Natural killer cell treated with Interleukin-12 subunit alpha and Interleukin-12 subunit beta and Interleukin-15 and Interleukin-18, amount 100 ng/mL, for 72 hours (primary cell): ENCODE results near the gene CEACAM19. TPM values are rescaled to one million over a fixed set of nuclear protein-coding genes. Genes with fewer than 3 reads are reported as not detected.
"Not testable (repeated sequence)": the region's sequence is repeated elsewhere in the genome, so short reads cannot be mapped to it uniquely, and the experiment has no call there.

Experiments
- ATAC-seq, 2 donors: fragments of 150-1000 bp; cut with Tn5 transposase in 1 of 2; sonication (Bioruptor Pico), chemical (Tn5 transposase) in 1 of 2; 2 replicates each; pipeline ENCODE4 v1.10.0; 2021
- DNase-seq: peaks from one replicate; pipeline ENCODE4 v3.0.0; 2022; ENCODE audit warnings: low spot score
- H3K27ac Mint-ChIP-seq, 2 donors: 1 replicate in 1 of 2; 2 replicates in 1 of 2; pipeline ENCODE4 v1.8.0; 2022; ENCODE audit warnings: mixed read lengths in 2 of 2, mild to moderate bottlenecking in 1 of 2, moderate library complexity in 1 of 2
- H3K27me3 Mint-ChIP-seq, 2 donors: 1 replicate in 1 of 2; 2 replicates in 1 of 2; pipeline ENCODE4 v1.8.0; 2022; ENCODE audit warnings: mixed read lengths in 2 of 2
- H3K36me3 Mint-ChIP-seq: one replicate; pipeline ENCODE4 v1.8.0; 2022; ENCODE audit warnings: mixed read lengths
- H3K4me1 Mint-ChIP-seq, 2 donors: 1 replicate in 1 of 2; 2 replicates in 1 of 2; pipeline ENCODE4 v1.8.0; 2022; ENCODE audit warnings: low read depth in 2 of 2, mixed read lengths in 2 of 2, mild to moderate bottlenecking in 1 of 2
- H3K4me3 Mint-ChIP-seq: one replicate; pipeline ENCODE4 v1.8.0; 2022; ENCODE audit warnings: mixed read lengths
- H3K9me3 Mint-ChIP-seq: 2 replicates; pipeline ENCODE4 v1.8.0; 2022; ENCODE audit warnings: mixed read lengths
- total RNA-seq, 2 donors: library from RNA; stranded (reverse); gene quantifications; one replicate each; pipeline ENCODE4 v1.2.3, GENCODE V29; 2022

Gene CEACAM19
- total RNA-seq, 2 donors from 2014 or later, result 1.6 to 1.9 TPM

DNA sequence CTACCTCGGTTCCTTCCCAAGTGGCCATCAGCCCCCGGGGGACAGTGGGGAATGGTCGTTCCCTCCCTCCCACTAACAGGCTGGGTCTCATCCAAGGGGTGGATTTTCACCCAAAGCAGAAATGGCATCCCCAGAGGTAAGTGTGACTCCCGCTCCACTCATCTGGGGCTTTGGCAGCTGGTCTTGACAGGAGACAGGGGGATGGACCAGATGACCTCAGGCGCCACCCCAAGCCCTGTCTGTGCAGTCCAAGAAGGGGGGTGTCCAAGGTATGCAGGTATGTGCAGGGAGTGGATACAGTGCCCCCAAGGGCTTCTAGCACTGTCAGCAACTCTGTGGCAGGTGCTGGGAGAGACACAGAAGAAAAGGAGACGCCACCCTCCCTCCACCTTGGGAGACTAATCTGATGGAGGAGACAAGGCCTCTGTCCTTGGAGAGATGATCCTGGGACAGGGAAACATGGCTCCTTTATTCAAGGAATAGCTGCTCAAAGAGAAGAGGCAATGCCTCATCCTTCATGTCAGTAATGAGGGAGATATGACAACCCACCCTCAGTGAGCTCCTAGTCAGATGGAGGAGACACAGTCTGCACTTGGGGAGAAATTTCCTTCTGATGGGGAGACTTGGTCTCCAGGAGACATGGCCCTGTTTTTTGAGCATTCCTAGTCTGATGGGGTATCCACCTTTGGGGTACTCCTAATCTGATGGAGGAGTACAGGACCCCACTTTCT is 35.4 kb downstream of the CEACAM19 start:
- H3K4me3 Mint-ChIP-seq, result no peak overlapping the region
- H3K9me3 Mint-ChIP-seq, result no peaks in the 10 kb centered on the region
- DNase-seq (no peak), ATAC-seq (peak in 1 of 2 donors; percentile 25)
- H3K4me1 Mint-ChIP-seq, result peaks cover 10 to 13% of the 10 kb centered on the region in 2 donors
- no peak overlapping the region for H3K27ac Mint-ChIP-seq
- no peaks in the 10 kb centered on the region for H3K36me3 Mint-ChIP-seq
- peaks cover 0 to 5% of the 10 kb centered on the region in 2 donors for H3K27me3 Mint-ChIP-seq

GRCh38 chr19:44707794-44708193 is 36.5 kb downstream of the CEACAM19 start:
- Mint-ChIP-seq H3K4me3 (no peak overlapping the region), H3K27ac (no peak overlapping the region), H3K27me3 (peaks cover 0 to 5% of the 10 kb centered on the region in 2 donors), H3K9me3 (no peaks in the 10 kb centered on the region), H3K36me3 (no peaks in the 10 kb centered on the region), H3K4me1 (peaks cover 10 to 13% of the 10 kb centered on the region in 2 donors)
- ATAC-seq, result no peak
- no peak for DNase-seq

DNA sequence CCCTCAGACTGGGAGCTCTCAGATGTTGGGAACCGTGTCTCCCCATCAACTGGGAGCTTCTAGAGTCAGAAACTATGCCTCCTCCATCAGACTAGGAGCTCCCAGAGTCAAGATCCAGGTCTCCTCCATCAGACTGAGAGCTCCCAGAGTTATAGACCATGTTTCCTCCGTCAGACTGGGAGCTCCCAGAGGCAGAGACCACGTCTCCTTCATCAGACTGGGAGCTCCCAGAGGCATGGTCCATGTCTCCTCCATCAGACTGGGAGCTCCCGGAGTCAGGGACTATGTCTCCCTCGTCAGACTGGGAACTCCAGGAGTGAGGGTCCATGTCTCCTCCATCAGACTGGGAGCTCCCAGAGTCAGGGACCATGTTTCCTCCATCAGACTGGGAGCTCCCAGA is 37.7 kb downstream of the CEACAM19 start:
- DNase-seq, result no peak
- Mint-ChIP-seq H3K27ac (no peak overlapping the region), H3K4me3 (no peak overlapping the region), H3K36me3 (no peaks in the 10 kb centered on the region), H3K27me3 (peaks cover 0 to 5% of the 10 kb centered on the region in 2 donors), H3K9me3 (no peaks in the 10 kb centered on the region), H3K4me1 (peaks cover 10 to 13% of the 10 kb centered on the region in 2 donors)
- no peak for ATAC-seq

- H3K27me3 Mint-ChIP-seq, H3K36me3 Mint-ChIP-seq, DNase-seq, H3K9me3 Mint-ChIP-seq, ATAC-seq, H3K4me3 Mint-ChIP-seq, H3K27ac Mint-ChIP-seq: not testable (repeated sequence)
- H3K4me1 Mint-ChIP-seq, result peaks cover 10 to 13% of the 10 kb centered on the region in 2 donors
Measured at GRCh38 chr19:44709434-44710266, 38.4 kb downstream of the CEACAM19 start.

- ATAC-seq (peak; percentile 32 to 50), DNase-seq (peak; percentile 56)
- peaks cover 14% of the 10 kb centered on the region for H3K36me3 Mint-ChIP-seq
- H3K27ac Mint-ChIP-seq, result peak overlapping the region in 1 of 2 donors; percentile 24
- peaks cover 3% of the 10 kb centered on the region for H3K9me3 Mint-ChIP-seq
- H3K27me3 Mint-ChIP-seq, result peaks cover 0 to 5% of the 10 kb centered on the region in 2 donors
- H3K4me3 Mint-ChIP-seq, result no peak overlapping the region
- peaks cover 10 to 13% of the 10 kb centered on the region in 2 donors for H3K4me1 Mint-ChIP-seq
Measured at GRCh38 chr19:44710483-44710882, 39.2 kb downstream of the CEACAM19 start.

- ATAC-seq, result no peak
- no peak overlapping the region for H3K4me3 Mint-ChIP-seq
- DNase-seq, result no peak
- H3K27ac Mint-ChIP-seq, result no peak overlapping the region
- peaks cover 3% of the 10 kb centered on the region for H3K9me3 Mint-ChIP-seq
- H3K27me3 Mint-ChIP-seq, result peaks cover 0 to 5% of the 10 kb centered on the region in 2 donors
- peaks cover 17% of the 10 kb centered on the region for H3K36me3 Mint-ChIP-seq
- H3K4me1 Mint-ChIP-seq, result peaks cover 10 to 13% of the 10 kb centered on the region in 2 donors
Measured at GRCh38 chr19:44712864-44713515, 41.7 kb downstream of the CEACAM19 start.

GRCh38 chr19:44714597-44715169 is 43.4 kb downstream of the CEACAM19 start:
- ATAC-seq (no peak), DNase-seq (no peak)
- no peak overlapping the region for H3K4me3 Mint-ChIP-seq
- peaks cover 10 to 16% of the 10 kb centered on the region in 2 donors for H3K4me1 Mint-ChIP-seq
- H3K27ac Mint-ChIP-seq, result no peak overlapping the region
- H3K27me3 Mint-ChIP-seq, result peaks cover 0 to 5% of the 10 kb centered on the region in 2 donors
- peaks cover 17% of the 10 kb centered on the region for H3K36me3 Mint-ChIP-seq
- H3K9me3 Mint-ChIP-seq, result peaks cover 3% of the 10 kb centered on the region

DNA sequence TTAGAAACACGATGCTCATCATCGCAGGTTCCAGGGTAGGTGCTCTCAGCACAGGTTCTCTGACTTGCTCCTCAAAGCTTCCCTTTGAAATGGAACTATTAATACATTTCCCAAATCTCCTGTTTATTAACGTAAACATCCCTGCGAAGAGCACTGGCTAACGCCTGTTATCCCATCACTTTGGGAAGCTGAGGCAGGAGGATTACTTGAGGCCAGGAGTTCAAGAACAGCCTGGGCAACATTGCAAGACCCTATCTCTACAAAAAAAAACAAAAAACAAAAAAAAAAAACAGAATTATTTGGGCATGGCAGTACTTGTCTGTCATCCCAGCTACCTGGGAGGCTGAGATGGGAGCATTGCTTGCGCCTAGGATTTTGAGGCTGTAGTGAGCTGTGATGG is 46.3 kb downstream of the CEACAM19 start:
- H3K27me3 Mint-ChIP-seq, result no peaks in the 10 kb centered on the region
- H3K36me3 Mint-ChIP-seq, result peaks cover 17% of the 10 kb centered on the region
- peaks cover 3% of the 10 kb centered on the region for H3K9me3 Mint-ChIP-seq
- ATAC-seq (no peak), DNase-seq (no peak)
- peaks cover 10 to 15% of the 10 kb centered on the region in 2 donors for H3K4me1 Mint-ChIP-seq
- H3K4me3 Mint-ChIP-seq, result no peak overlapping the region
- H3K27ac Mint-ChIP-seq, result peak overlapping the region in 1 of 2 donors; percentile 84

- Mint-ChIP-seq H3K4me3 (no peak overlapping the region), H3K36me3 (peaks cover 17% of the 10 kb centered on the region), H3K9me3 (peaks cover 3% of the 10 kb centered on the region), H3K27me3 (no peaks in the 10 kb centered on the region), H3K4me1 (peaks cover 17 to 22% of the 10 kb centered on the region in 2 donors), H3K27ac (peak overlapping the region in 1 of 2 donors; percentile 84)
- ATAC-seq, result no peak
- DNase-seq, result peak; percentile 8
Measured at GRCh38 chr19:44718441-44719261, 47.4 kb downstream of the CEACAM19 start.

GRCh38 chr19:44719262-44719701 is 48.0 kb downstream of the CEACAM19 start:
- H3K4me3 Mint-ChIP-seq, result no peak overlapping the region
- peaks cover 24 to 29% of the 10 kb centered on the region in 2 donors for H3K4me1 Mint-ChIP-seq
- ATAC-seq (no peak), DNase-seq (peak; percentile 22)
- H3K27ac Mint-ChIP-seq, result no peak overlapping the region
- H3K27me3 Mint-ChIP-seq, result no peaks in the 10 kb centered on the region
- H3K36me3 Mint-ChIP-seq, result peaks cover 15% of the 10 kb centered on the region
- H3K9me3 Mint-ChIP-seq, result peaks cover 3% of the 10 kb centered on the region

- H3K9me3 Mint-ChIP-seq, ATAC-seq, DNase-seq, H3K27me3 Mint-ChIP-seq, H3K4me3 Mint-ChIP-seq, H3K36me3 Mint-ChIP-seq: not testable (repeated sequence)
- Mint-ChIP-seq H3K4me1 (peaks cover 31 to 37% of the 10 kb centered on the region in 2 donors), H3K27ac (peak overlapping the region in 1 of 2 donors; percentile 37)
Measured at GRCh38 chr19:44720396-44720795, 49.1 kb downstream of the CEACAM19 start.

DNA sequence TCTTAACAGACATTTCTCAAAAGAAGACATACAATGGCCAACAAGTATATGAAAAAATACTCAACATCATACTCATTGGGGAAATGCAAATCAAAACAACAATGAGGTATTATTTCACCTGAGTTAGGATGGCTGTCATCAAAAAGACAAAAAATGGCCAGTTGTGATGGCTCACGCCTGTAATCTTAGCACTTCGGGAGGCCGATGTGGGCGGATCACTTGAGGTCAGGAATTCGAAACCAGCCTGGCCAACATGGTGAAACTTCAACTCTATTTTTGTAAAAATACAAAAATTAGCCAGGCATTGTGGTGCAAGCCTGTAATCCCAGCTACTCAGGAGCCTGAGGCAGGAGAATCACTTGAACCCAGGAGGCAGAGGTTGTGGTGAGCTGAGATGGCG is 49.7 kb downstream of the CEACAM19 start:
- H3K4me1 Mint-ChIP-seq, result peaks cover 31 to 41% of the 10 kb centered on the region in 2 donors

More for the DNA sequence above, 49.7 kb downstream of the CEACAM19 start:
- ATAC-seq, result no peak
- H3K9me3 Mint-ChIP-seq, result no peaks in the 10 kb centered on the region
- H3K27me3 Mint-ChIP-seq, result no peaks in the 10 kb centered on the region
- H3K4me3 Mint-ChIP-seq, result no peak overlapping the region
- peak overlapping the region in 1 of 2 donors; percentile 37 for H3K27ac Mint-ChIP-seq
- no peaks in the 10 kb centered on the region for H3K36me3 Mint-ChIP-seq
- peak; percentile 18 for DNase-seq
